Endothelial cell of hepatic sinusoid (primary cell): ENCODE results near the gene DPY30.

ENCODE experiments used
- in situ Hi-C: cut with HindIII; loops from 2 replicates; pipeline ENCODE4 v1.10.0; 2017; ENCODE audit warnings: low sequenced_read_pairs

DPY30 gene

GRCh38 chr2:31979018-31979417 is 60.6 kb downstream of the DPY30 start:
- in situ Hi-C loops: no loop called here

GRCh38 chr2:31978436-31978835 is 61.2 kb downstream of the DPY30 start:
- in situ Hi-C loops: no loop called here
